Prostate gland (tissue), 2 donors: Measurements from ENCODE around the gene TMEM134.

Experiments
- POLR2A ChIP-seq: fragments of 450-650 bp; IDR thresholded peaks from one replicate; pipeline ENCODE4 v1.6.1; 2016; ENCODE audit warnings: antibody characterized with exemption, mild to moderate bottlenecking
- TF ChIP-seq, protein P1 (sequence below), 4 experiments: fragments of 200-600 bp in 2 of 4; fragments of 450-650 bp in 2 of 4; sonication (generic) in 2 of 4; IDR thresholded peaks; 1 replicate in 3 of 4; 2 replicates in 1 of 4; pipeline ENCODE4 v1.5.1; 2016 to 2019; ENCODE audit warnings: antibody characterized with exemption in 4 of 4, mild to moderate bottlenecking in 2 of 4, moderate library complexity in 2 of 4

DNA sequence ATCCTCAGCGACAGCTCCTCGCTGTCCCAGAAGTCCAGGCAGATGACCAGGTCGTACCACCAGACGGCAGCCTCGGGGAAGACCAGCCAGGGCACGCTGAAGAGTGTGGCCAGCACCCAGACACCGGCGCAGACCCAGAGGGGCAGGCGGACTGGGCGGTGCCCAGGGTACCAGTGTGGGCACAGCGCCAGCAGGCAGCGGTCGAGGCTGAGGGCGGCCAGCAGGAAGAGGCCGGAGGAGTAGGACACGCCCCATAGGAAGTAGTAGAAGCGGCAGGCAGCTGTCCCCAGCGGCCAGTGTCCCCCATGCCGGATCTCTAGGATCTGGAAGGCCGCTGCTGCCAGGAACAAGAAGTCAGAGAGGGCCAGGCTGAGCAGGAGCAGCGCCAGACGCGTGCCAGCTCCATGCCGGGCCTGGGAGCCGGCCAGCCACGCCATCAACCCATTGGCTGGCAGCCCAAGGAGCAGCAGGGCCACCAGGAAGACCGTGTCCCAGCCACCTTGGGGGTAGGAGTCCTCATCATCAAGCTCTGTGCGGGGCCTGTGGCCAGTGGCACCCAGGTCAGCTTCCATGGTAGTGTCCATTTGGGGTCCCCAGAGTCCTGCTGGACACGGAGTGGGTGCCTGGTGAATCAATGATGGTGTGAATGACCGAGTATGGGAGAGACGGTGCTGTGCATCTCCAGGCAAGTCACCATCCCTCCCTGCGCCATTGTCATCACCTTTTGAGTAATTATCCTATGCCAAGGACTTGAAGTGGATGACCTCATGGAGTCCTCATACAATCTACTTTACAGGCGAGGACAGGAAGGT, 16.7 kb downstream of the TMEM134 start, which contains the start of gene GPR152:
- TF ChIP-seq, protein P1, sequence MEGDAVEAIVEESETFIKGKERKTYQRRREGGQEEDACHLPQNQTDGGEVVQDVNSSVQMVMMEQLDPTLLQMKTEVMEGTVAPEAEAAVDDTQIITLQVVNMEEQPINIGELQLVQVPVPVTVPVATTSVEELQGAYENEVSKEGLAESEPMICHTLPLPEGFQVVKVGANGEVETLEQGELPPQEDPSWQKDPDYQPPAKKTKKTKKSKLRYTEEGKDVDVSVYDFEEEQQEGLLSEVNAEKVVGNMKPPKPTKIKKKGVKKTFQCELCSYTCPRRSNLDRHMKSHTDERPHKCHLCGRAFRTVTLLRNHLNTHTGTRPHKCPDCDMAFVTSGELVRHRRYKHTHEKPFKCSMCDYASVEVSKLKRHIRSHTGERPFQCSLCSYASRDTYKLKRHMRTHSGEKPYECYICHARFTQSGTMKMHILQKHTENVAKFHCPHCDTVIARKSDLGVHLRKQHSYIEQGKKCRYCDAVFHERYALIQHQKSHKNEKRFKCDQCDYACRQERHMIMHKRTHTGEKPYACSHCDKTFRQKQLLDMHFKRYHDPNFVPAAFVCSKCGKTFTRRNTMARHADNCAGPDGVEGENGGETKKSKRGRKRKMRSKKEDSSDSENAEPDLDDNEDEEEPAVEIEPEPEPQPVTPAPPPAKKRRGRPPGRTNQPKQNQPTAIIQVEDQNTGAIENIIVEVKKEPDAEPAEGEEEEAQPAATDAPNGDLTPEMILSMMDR (IDR thresholded peaks at IDR 0.05), result peak in 1 of 4 experiments; percentile 23
- no peak for TF ChIP-seq POLR2A
